Endothelial cell of umbilical vein (primary cell): ENCODE results near the gene PEX5L. TPM values are rescaled to one million over a fixed set of nuclear protein-coding genes. Genes with fewer than 3 reads are reported as not detected.

Experiments used
- BruUV-seq: library from RNA; stranded (reverse); fragments of 400-500 nt; replicated peaks from 2 replicates; lab custom pipeline; 2021; lab: Mats Ljungman, UMichigan
- CTCF ChIA-PET: fragments of 300-600, 350-600 bp; sonication (Branson Sonifier 250); formaldehyde crosslinking; loops from one replicate; lab custom pipeline; 2021; ENCODE audit warnings: antibody characterized with exemption, inconsistent platforms; lab: Charles Lee
- POLR2A ChIA-PET: fragments of 300-600, 350-600 bp; sonication (Branson Sonifier 250); formaldehyde crosslinking; loops from one replicate; lab custom pipeline; 2021; ENCODE audit warnings: antibody characterized with exemption, inconsistent platforms; lab: Charles Lee
- DNase-seq: peaks from one replicate; pipeline ENCODE4 v3.0.0-alpha.2; 2011; ENCODE audit warnings: low read depth, low spot score
- FAIRE-seq: peaks from 2 replicates; lab custom pipeline; 2011; peaks lifted over from hg19 to GRCh38; lab: Jason Lieb, UNC
- H2AFZ ChIP-seq: 2 replicates; pipeline ENCODE4 v1.6.0; 2012; ENCODE audit warnings: low read depth, low read length, control low read depth, inconsistent platforms
- H3K27ac ChIP-seq: 2 replicates; pipeline ENCODE4 v1.5.1; 2011; ENCODE audit warnings: low read depth, mild to moderate bottlenecking, control low read depth, low read length, moderate library complexity; ENCODE audit not compliant: insufficient read depth
- H3K27me3 ChIP-seq, 2 experiments: 2 replicates each; pipeline versions ENCODE4 v1.6.0 to v1.6.1; 2011; ENCODE audit warnings: low read length in 2 of 2, mixed read lengths in 1 of 2; ENCODE audit not compliant: control insufficient read depth in 2 of 2, insufficient read depth in 2 of 2
- H3K36me3 ChIP-seq, 2 experiments: 2 replicates in 1 of 2; 3 replicates in 1 of 2; pipeline ENCODE4 v1.5.1; 2011; ENCODE audit warnings: low read length in 2 of 2, mild to moderate bottlenecking in 1 of 2, moderate library complexity in 1 of 2; ENCODE audit not compliant: control insufficient read depth in 2 of 2, insufficient read depth in 2 of 2; ENCODE audit errors: extremely low read depth in 1 of 2
- H3K4me1 ChIP-seq: 3 replicates; pipeline ENCODE4 v1.5.1; 2011; ENCODE audit warnings: mild to moderate bottlenecking, low read length; ENCODE audit not compliant: control insufficient read depth, insufficient read depth; ENCODE audit errors: extremely low read depth
- H3K4me2 ChIP-seq: 2 replicates; pipeline ENCODE4 v1.6.1; 2011; ENCODE audit warnings: low read length, control low read depth, mixed read lengths; ENCODE audit not compliant: insufficient read depth
- H3K4me3 ChIP-seq, 3 experiments: fragments of 200-600 bp in 1 of 3; sonication (generic), shearing (Covaris generic) in 1 of 3; replicated peaks in 1 of 3; 2 replicates each; pipeline ENCODE4 v1.5.1; 2011 to 2016; ENCODE audit warnings: control low read depth in 3 of 3, low read length in 3 of 3, mild to moderate bottlenecking in 2 of 3, inconsistent platforms in 1 of 3, low read depth in 1 of 3, moderate library complexity in 1 of 3; ENCODE audit not compliant: insufficient read depth in 1 of 3
- H3K79me2 ChIP-seq: 2 replicates; pipeline ENCODE4 v1.6.0; 2012; ENCODE audit warnings: low read length, inconsistent platforms; ENCODE audit not compliant: control insufficient read depth, insufficient read depth
- H3K9ac ChIP-seq: replicated peaks from 2 replicates; pipeline ENCODE3; 2011; ENCODE audit warnings: low read length, control low read depth; ENCODE audit not compliant: insufficient read depth; ENCODE audit errors: extremely low read depth
- H3K9me1 ChIP-seq: replicated peaks from 3 replicates; pipeline ENCODE4 v1.6.0; 2011; ENCODE audit warnings: mild to moderate bottlenecking, low read length; ENCODE audit not compliant: control insufficient read depth, insufficient read depth; ENCODE audit errors: extremely low read depth
- H3K9me3 ChIP-seq: replicated peaks from 2 replicates; pipeline ENCODE4 v1.5.1; 2012; ENCODE audit warnings: low read length, inconsistent platforms; ENCODE audit not compliant: control insufficient read depth, insufficient read depth
- H4K20me1 ChIP-seq: replicated peaks from 2 replicates; pipeline ENCODE3; 2011; ENCODE audit warnings: mild to moderate bottlenecking, low read length; ENCODE audit not compliant: control insufficient read depth, insufficient read depth; ENCODE audit errors: extremely low read depth
- EZH2 ChIP-seq: IDR thresholded peaks from 2 replicates; pipeline ENCODE4 v1.6.1; 2012; ENCODE audit warnings: borderline replicate concordance, low read depth, mild to moderate bottlenecking, moderate library complexity, low read length, inconsistent platforms; ENCODE audit not compliant: severe bottlenecking
- FOS ChIP-seq: IDR thresholded peaks from 2 replicates; pipeline ENCODE4 v1.6.1; 2011; ENCODE audit warnings: mild to moderate bottlenecking, low read length, moderate library complexity, borderline replicate concordance; ENCODE audit not compliant: insufficient read depth
- GATA2 ChIP-seq: IDR thresholded peaks from 2 replicates; pipeline ENCODE4 v1.7.0; 2011; ENCODE audit warnings: low read depth, mild to moderate bottlenecking, moderate library complexity, mixed read lengths, low read length; ENCODE audit not compliant: insufficient read length, insufficient read depth
- JUN ChIP-seq: IDR thresholded peaks from 2 replicates; pipeline ENCODE4 v1.6.1; 2011; ENCODE audit warnings: borderline replicate concordance, low read depth; ENCODE audit not compliant: insufficient read length, insufficient read depth
- MYC ChIP-seq: IDR thresholded peaks from one replicate; pipeline ENCODE4 v1.6.1; 2011; ENCODE audit warnings: mild to moderate bottlenecking, low read depth, low read length
- POLR2A ChIP-seq: IDR thresholded peaks from 2 replicates; pipeline ENCODE4 v1.6.1; 2012; ENCODE audit warnings: low read depth, mild to moderate bottlenecking, control low read depth, low read length
- POLR2AphosphoS5 ChIP-seq: IDR thresholded peaks from 2 replicates; pipeline ENCODE4 v1.6.1; 2012; ENCODE audit warnings: low read depth, mild to moderate bottlenecking, control low read depth, low read length, moderate library complexity; ENCODE audit not compliant: insufficient read depth
- dilution Hi-C: fragments of 300-500 bp; cut with MboI; formaldehyde crosslinking; loops from one replicate; pipeline ENCODE4 v1.15.0; 2019; ENCODE audit warnings: low sequenced_read_pairs; ENCODE audit not compliant: extremely low pct_ligation_motif_present
- intact Hi-C: fragments of 100-400 bp; cut with micrococcal nuclease; formaldehyde crosslinking; loops from one replicate; pipeline ENCODE4 v1.10.0; 2022
- polyA plus RNA-seq, 4 experiments: library from polyadenylated mRNA; depleted of rRNA in 3 of 4; stranded (reverse) in 3 of 4; unstranded in 1 of 4; fragments of >200 nt; gene quantifications; 2 replicates each; pipeline versions ENCODE4 v1.2.1 to v1.2.3, GENCODE V29; 2011 to 2012; ENCODE audit warnings: missing spikeins in 1 of 4
- total RNA-seq: library from RNA; stranded (reverse); gene quantifications from 2 replicates; pipeline ENCODE4 v1.2.3, GENCODE V29; 2021
- TF ChIP-seq, protein P1 (sequence below): IDR thresholded peaks from 2 replicates; pipeline ENCODE4 v1.6.1; 2011; ENCODE audit not compliant: insufficient read depth, insufficient read length
- TF ChIP-seq, protein P2 (sequence below), 2 donors: IDR thresholded peaks; 1 replicate in 1 of 2; 2 replicates in 1 of 2; pipeline ENCODE4 v1.5.1; 2011; ENCODE audit warnings: low read length in 2 of 2, mild to moderate bottlenecking in 2 of 2, moderate library complexity in 2 of 2, control low read depth in 1 of 2, inconsistent platforms in 1 of 2, low read depth in 1 of 2; ENCODE audit not compliant: insufficient read depth in 1 of 2; ENCODE audit errors: extremely low read depth in 1 of 2

The PEX5L gene
- total and polyA plus RNA-seq, 2 donors (not counting 3 experiments of a cell fraction or from before 2014, with no cell fraction given) = not detected

- dilution Hi-C loops = no loop called here
- no peaks in the 10 kb centered on the region for H3K4me1 ChIP-seq
- no peaks in the 10 kb centered on the region for H3K79me2 ChIP-seq
- no peak overlapping the region for H3K4me2 ChIP-seq
- H3K9me1 ChIP-seq = no peaks in the 10 kb centered on the region
- no peak overlapping the region for H2AFZ ChIP-seq
- no peaks in the 10 kb centered on the region for H4K20me1 ChIP-seq
- FAIRE-seq = no peak
- H3K27ac ChIP-seq = no peak overlapping the region
- intact Hi-C loops = no loop called here
- no peak for DNase-seq
- no TSS peak for BruUV-seq
- ChIA-PET CTCF (interaction anchor here (2.7 kb wide), 1 partner anchor 38 kb away, joined by 6 read pairs; no protein-coding TSS in a partner anchor), POLR2A (no interaction called here)
- no peaks in the 10 kb centered on the region for H3K9me3 ChIP-seq
- no peaks in the 10 kb centered on the region for H3K36me3 ChIP-seq
- H3K9ac ChIP-seq = no peak overlapping the region
- TF ChIP-seq MYC (no peak), GATA2 (no peak), POLR2A (no peak), EZH2 (no peak), JUN (no peak), POLR2AphosphoS5 (no peak), FOS (no peak)
- TF ChIP-seq, protein P1, sequence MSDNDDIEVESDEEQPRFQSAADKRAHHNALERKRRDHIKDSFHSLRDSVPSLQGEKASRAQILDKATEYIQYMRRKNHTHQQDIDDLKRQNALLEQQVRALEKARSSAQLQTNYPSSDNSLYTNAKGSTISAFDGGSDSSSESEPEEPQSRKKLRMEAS = no peak
- TF ChIP-seq, protein P2, sequence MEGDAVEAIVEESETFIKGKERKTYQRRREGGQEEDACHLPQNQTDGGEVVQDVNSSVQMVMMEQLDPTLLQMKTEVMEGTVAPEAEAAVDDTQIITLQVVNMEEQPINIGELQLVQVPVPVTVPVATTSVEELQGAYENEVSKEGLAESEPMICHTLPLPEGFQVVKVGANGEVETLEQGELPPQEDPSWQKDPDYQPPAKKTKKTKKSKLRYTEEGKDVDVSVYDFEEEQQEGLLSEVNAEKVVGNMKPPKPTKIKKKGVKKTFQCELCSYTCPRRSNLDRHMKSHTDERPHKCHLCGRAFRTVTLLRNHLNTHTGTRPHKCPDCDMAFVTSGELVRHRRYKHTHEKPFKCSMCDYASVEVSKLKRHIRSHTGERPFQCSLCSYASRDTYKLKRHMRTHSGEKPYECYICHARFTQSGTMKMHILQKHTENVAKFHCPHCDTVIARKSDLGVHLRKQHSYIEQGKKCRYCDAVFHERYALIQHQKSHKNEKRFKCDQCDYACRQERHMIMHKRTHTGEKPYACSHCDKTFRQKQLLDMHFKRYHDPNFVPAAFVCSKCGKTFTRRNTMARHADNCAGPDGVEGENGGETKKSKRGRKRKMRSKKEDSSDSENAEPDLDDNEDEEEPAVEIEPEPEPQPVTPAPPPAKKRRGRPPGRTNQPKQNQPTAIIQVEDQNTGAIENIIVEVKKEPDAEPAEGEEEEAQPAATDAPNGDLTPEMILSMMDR (IDR thresholded peaks at IDR 0.05; ENCODE audit: extremely low read depth in 1 of 2, insufficient read depth in 1 of 2, low read depth in 1 of 2, low read length in 2 of 2) = no peak
- H3K4me3 ChIP-seq = no peak overlapping the region
- no peaks in the 10 kb centered on the region for H3K27me3 ChIP-seq
Observed at GRCh38 chr3:179967622-179968021, 69.1 kb downstream of the PEX5L start.
